A549 (cell line): Measurements from ENCODE around the gene KLK11.

Experiments used
- MAFK ChIP-seq: fragments of 450-650 bp; IDR thresholded peaks from 2 replicates; pipeline ENCODE4 v1.6.1; 2014; ENCODE audit not compliant: partially characterized antibody
- MAX ChIP-seq: IDR thresholded peaks from 2 replicates; pipeline ENCODE4 v1.6.1; 2012
- NR3C1 ChIP-seq: fragments of >200 bp; sonication (Bioruptor Twin); formaldehyde crosslinking; IDR thresholded peaks from 3 replicates; pipeline ENCODE4 v1.6.1; 2017
- POLR2A ChIP-seq: IDR thresholded peaks from 2 replicates; pipeline ENCODE4 v1.6.1; 2012; ENCODE audit warnings: mild to moderate bottlenecking, low read length
- POLR2AphosphoS2 ChIP-seq: conservative IDR thresholded peaks from 2 replicates; pipeline ENCODE4 v1.6.1; 2012; ENCODE audit warnings: low read length, improper control_type of control experiment, inconsistent platforms
- RCOR1 ChIP-seq: fragments of 150-350 bp; IDR thresholded peaks from 2 replicates; pipeline ENCODE4 v1.6.1; 2014; ENCODE audit warnings: antibody characterized with exemption, low read length, low read depth
- TP53 ChIP-seq: fragments of 250-450 bp; sonication (Bioruptor Pico); IDR thresholded peaks from 2 replicates; pipeline ENCODE4 v1.5.0; 2021; ENCODE audit warnings: mild to moderate bottlenecking, moderate library complexity
- USF2 ChIP-seq: fragments of 450-650 bp; IDR thresholded peaks from 2 replicates; pipeline ENCODE4 v1.6.1; 2014; ENCODE audit warnings: antibody characterized with exemption
- ZC3H11A ChIP-seq: fragments of 450-650 bp; IDR thresholded peaks from 2 replicates; pipeline ENCODE4 v1.6.1; 2014; ENCODE audit warnings: antibody characterized with exemption, mild to moderate bottlenecking
- TF ChIP-seq, protein P1 (sequence below): fragments of >200 bp; sonication (Bioruptor Twin); formaldehyde crosslinking; IDR thresholded peaks from 3 replicates; pipeline ENCODE4 v1.5.1; 2016
- TF ChIP-seq, protein P2 (sequence below): IDR thresholded peaks from 2 replicates; pipeline ENCODE4 v1.6.1; 2012

GRCh38 chr19:51070334-51071094, 44.1 kb upstream of the KLK11 start:
- TF ChIP-seq, protein P1, sequence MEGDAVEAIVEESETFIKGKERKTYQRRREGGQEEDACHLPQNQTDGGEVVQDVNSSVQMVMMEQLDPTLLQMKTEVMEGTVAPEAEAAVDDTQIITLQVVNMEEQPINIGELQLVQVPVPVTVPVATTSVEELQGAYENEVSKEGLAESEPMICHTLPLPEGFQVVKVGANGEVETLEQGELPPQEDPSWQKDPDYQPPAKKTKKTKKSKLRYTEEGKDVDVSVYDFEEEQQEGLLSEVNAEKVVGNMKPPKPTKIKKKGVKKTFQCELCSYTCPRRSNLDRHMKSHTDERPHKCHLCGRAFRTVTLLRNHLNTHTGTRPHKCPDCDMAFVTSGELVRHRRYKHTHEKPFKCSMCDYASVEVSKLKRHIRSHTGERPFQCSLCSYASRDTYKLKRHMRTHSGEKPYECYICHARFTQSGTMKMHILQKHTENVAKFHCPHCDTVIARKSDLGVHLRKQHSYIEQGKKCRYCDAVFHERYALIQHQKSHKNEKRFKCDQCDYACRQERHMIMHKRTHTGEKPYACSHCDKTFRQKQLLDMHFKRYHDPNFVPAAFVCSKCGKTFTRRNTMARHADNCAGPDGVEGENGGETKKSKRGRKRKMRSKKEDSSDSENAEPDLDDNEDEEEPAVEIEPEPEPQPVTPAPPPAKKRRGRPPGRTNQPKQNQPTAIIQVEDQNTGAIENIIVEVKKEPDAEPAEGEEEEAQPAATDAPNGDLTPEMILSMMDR = no peak
- TF ChIP-seq ZC3H11A = no peak
- TF ChIP-seq POLR2A = no peak
- no peak for TF ChIP-seq MAFK
- TF ChIP-seq RCOR1 = no peak
- no peak for TF ChIP-seq TP53 (CRISPR knock-in tag)
- TF ChIP-seq USF2 = no peak
- TF ChIP-seq MAX = no peak
- TF ChIP-seq NR3C1 = no peak
- TF ChIP-seq, protein P2, sequence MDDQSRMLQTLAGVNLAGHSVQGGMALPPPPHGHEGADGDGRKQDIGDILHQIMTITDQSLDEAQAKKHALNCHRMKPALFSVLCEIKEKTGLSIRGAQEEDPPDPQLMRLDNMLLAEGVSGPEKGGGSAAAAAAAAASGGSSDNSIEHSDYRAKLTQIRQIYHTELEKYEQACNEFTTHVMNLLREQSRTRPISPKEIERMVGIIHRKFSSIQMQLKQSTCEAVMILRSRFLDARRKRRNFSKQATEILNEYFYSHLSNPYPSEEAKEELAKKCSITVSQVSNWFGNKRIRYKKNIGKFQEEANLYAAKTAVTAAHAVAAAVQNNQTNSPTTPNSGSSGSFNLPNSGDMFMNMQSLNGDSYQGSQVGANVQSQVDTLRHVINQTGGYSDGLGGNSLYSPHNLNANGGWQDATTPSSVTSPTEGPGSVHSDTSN = no peak
- TF ChIP-seq POLR2AphosphoS2 = no peak
